K562 (cell line): Measurements from ENCODE around the gene ELFN2. TPM values are rescaled to one million over a fixed set of nuclear protein-coding genes. Genes with fewer than 3 reads are reported as not detected.
A peak's percentile ranks its signal among the peaks of the same experiment; 100 is the strongest.

Source experiments
- ATAC-seq: fragments of 200-7000 bp; cut with Tn5 transposase; 3 replicates; pipeline ENCODE4 v1.9.1; 2020; ENCODE audit warnings: moderate library complexity
- BruUV-seq: library from RNA; stranded (reverse); fragments of 400-500 nt; replicated peaks from 2 replicates; lab custom pipeline; 2021; lab: Mats Ljungman, UMichigan
- CTCF ChIA-PET: fragments of 300-600 bp; formaldehyde crosslinking; extraction: SDS; loops from one replicate; lab custom pipeline; 2021; ENCODE audit warnings: low intra/inter-chr PET ratio; lab: Yijun Ruan, JAX
- POLR2A ChIA-PET: fragments of 300-600, 350-650 bp; sonication (Branson Sonifier 250); formaldehyde crosslinking; extraction: SDS; loops from one replicate; lab custom pipeline; 2021; ENCODE audit warnings: antibody characterized with exemption, inconsistent platforms; lab: Yijun Ruan, JAX
- DNase-seq, 4 experiments: peaks; one replicate each; pipeline versions ENCODE4 v3.0.0 to v3.0.0-alpha.2; 2011 to 2018; ENCODE audit warnings: low spot score in 3 of 4, mixed read lengths in 3 of 4; ENCODE audit errors: extremely low read depth in 1 of 4
- FAIRE-seq: peaks from 2 replicates; lab custom pipeline; 2011; peaks lifted over from hg19 to GRCh38; lab: Jason Lieb, UNC
- H2AFZ ChIP-seq: 2 replicates; pipeline ENCODE4 v1.6.0; 2011; ENCODE audit warnings: low read depth, low read length, control low read depth, inconsistent platforms
- H3K27ac ChIP-seq: fragments of 200-600 bp; 3 replicates; pipeline ENCODE4 v1.8.0; 2011; ENCODE audit warnings: low read depth, mild to moderate bottlenecking, control low read depth, inconsistent platforms, low read length, moderate library complexity, mixed read lengths; ENCODE audit errors: extremely low read depth
- H3K27me3 ChIP-seq, 2 experiments: fragments of 300-600 bp in 1 of 2; 2 replicates in 1 of 2; 3 replicates in 1 of 2; pipeline versions ENCODE4 v1.6.0 to v1.8.0; 2011; ENCODE audit warnings: inconsistent platforms in 2 of 2, low read length in 2 of 2, mild to moderate bottlenecking in 1 of 2, mixed read lengths in 1 of 2, moderate library complexity in 1 of 2; ENCODE audit not compliant: control insufficient read depth in 2 of 2, insufficient read depth in 2 of 2
- H3K36me3 ChIP-seq: fragments of 300-600 bp; 3 replicates; pipeline ENCODE4 v1.8.0; 2011; ENCODE audit warnings: mild to moderate bottlenecking, low read length, inconsistent platforms; ENCODE audit not compliant: control insufficient read depth, insufficient read depth
- H3K4me1 ChIP-seq, 2 experiments: fragments of 200-600 bp in 1 of 2; replicated peaks in 1 of 2; 2 replicates in 1 of 2; 3 replicates in 1 of 2; pipeline versions ENCODE4 v1.5.1 to v1.8.0; 2011; ENCODE audit warnings: inconsistent platforms in 2 of 2, low read length in 2 of 2, mild to moderate bottlenecking in 1 of 2, mixed read lengths in 1 of 2, moderate library complexity in 1 of 2; ENCODE audit not compliant: control insufficient read depth in 2 of 2, insufficient read depth in 2 of 2
- H3K4me2 ChIP-seq: 2 replicates; pipeline ENCODE4 v1.6.1; 2011; ENCODE audit warnings: low read length, control low read depth, inconsistent platforms, mixed read lengths; ENCODE audit not compliant: insufficient read depth
- H3K4me3 ChIP-seq: fragments of 200-600 bp; sonication (generic), shearing (Covaris generic); 2 replicates; pipeline ENCODE4 v1.5.1; 2016; ENCODE audit warnings: control low read depth, inconsistent platforms
- H3K79me2 ChIP-seq: fragments of 200-600 bp; 3 replicates; pipeline ENCODE4 v1.8.0; 2011; ENCODE audit warnings: low read length, inconsistent platforms; ENCODE audit not compliant: control insufficient read depth, insufficient read depth
- H3K9ac ChIP-seq, 2 experiments: 2 replicates each; pipeline versions ENCODE4 v1.6.0 to v1.6.1; 2011; ENCODE audit warnings: low read depth in 2 of 2, low read length in 2 of 2, control low read depth in 1 of 2, inconsistent platforms in 1 of 2, mild to moderate bottlenecking in 1 of 2, mixed read lengths in 1 of 2; ENCODE audit not compliant: insufficient read depth in 1 of 2
- H3K9me1 ChIP-seq: one replicate; pipeline ENCODE4 v1.6.0; 2011; ENCODE audit warnings: inconsistent platforms, mild to moderate bottlenecking, low read length, moderate library complexity; ENCODE audit not compliant: control insufficient read depth, insufficient read depth
- H3K9me3 ChIP-seq: replicated peaks from 2 replicates; pipeline ENCODE4 v1.5.1; 2011; ENCODE audit warnings: low read depth, low read length, inconsistent platforms; ENCODE audit not compliant: control insufficient read depth, insufficient read depth
- H4K20me1 ChIP-seq: replicated peaks from 2 replicates; pipeline ENCODE4 v1.6.1; 2011; ENCODE audit warnings: low read length, inconsistent platforms, mixed read lengths; ENCODE audit not compliant: control insufficient read depth, insufficient read depth
- CBFA2T3 ChIP-seq: fragments of 450-650 bp; IDR thresholded peaks from 2 replicates; pipeline ENCODE4 v1.6.1; 2017
- FOXM1 ChIP-seq, 2 experiments: fragments of 450-650 bp in 1 of 2; sonication (generic) in 1 of 2; formaldehyde crosslinking in 1 of 2; IDR thresholded peaks; 2 replicates each; pipeline versions ENCODE4 v1.6.1 to v1.9.0; 2017 to 2022; ENCODE audit warnings: low read depth in 2 of 2, mild to moderate bottlenecking in 2 of 2, missing genetic modification reagents in 1 of 2, moderate library complexity in 1 of 2
- RERE ChIP-seq: sonication (generic); formaldehyde crosslinking; IDR thresholded peaks from 2 replicates; pipeline ENCODE4 v1.8.0; 2023; ENCODE audit warnings: missing genetic modification reagents, mild to moderate bottlenecking, borderline replicate concordance
- REST ChIP-seq, 2 experiments: fragments of 450-650 bp; formaldehyde crosslinking in 1 of 2; IDR thresholded peaks; 2 replicates each; pipeline versions ENCODE4 v1.4.0 to v1.6.1; 2014 to 2020; ENCODE audit warnings: mild to moderate bottlenecking in 2 of 2, borderline replicate concordance in 1 of 2, low read depth in 1 of 2
- SMC3 ChIP-seq: conservative IDR thresholded peaks from 2 replicates; pipeline ENCODE4 v1.6.1; 2011; ENCODE audit warnings: low read depth, low read length, improper control_type of control experiment; ENCODE audit not compliant: insufficient read depth
- ZSCAN29 ChIP-seq: fragments of 450-650 bp; IDR thresholded peaks from 2 replicates; pipeline ENCODE4 v1.6.1; 2017
- WGBS: fragments of 100-300 bp; shearing (Covaris generic); methylation state at CpG from one replicate; pipeline ENCODE4 v1.1.6; 2016; ENCODE audit warnings: low coverage, mixed read lengths; ENCODE audit not compliant: insufficient coverage; ENCODE audit errors: missing lambda C conversion rate; 5-methylcytosine and 5-hydroxymethylcytosine counted together
- in situ Hi-C: fragments of 300-500 bp; cut with MboI; formaldehyde crosslinking; loops from 4 replicates; pipeline ENCODE4 v1.15.0; 2018; ENCODE audit warnings: inconsistent platforms, mixed read lengths
- intact Hi-C: fragments of 100-400 bp; cut with micrococcal nuclease; formaldehyde crosslinking; loops from 2 replicates; pipeline ENCODE4 v1.14.2; 2022
- polyA plus RNA-seq, 8 experiments: library from polyadenylated mRNA; depleted of rRNA in 4 of 8; stranded (reverse) in 5 of 8; unstranded in 3 of 8; fragments of >200 nt; fragmentation: Nextera tagmentation in 2 of 8; fragmentation: Illumina TruSeq in 1 of 8; extraction: Ambion mirVana in 2 of 8; extraction: Trizol in 1 of 8; gene quantifications; 2 replicates each; pipeline versions ENCODE4 v1.2.1 to v1.2.3, GENCODE V29; 2011 to 2014; ENCODE audit warnings: inconsistent platforms in 1 of 8, missing spikeins in 1 of 8
- total RNA-seq, 7 experiments: library from RNA; depleted of rRNA in 6 of 7; stranded (reverse); fragments of >200 nt in 6 of 7; fragmentation: Illumina TruSeq in 2 of 7; extraction: Trizol in 2 of 7; gene quantifications; 2 replicates each; pipeline versions ENCODE4 v1.2.1 to v1.2.3, GENCODE V29; 2011 to 2021; ENCODE audit warnings: low replicate concordance in 1 of 7

The ELFN2 gene
- total and polyA plus RNA-seq, 9 of the 15 experiments (the other 6 are each of a cell fraction or from before 2014, with no cell fraction given), result not detected

- Histone ChIP-seq H3K9me1 (no peaks in the 10 kb centered on the region), H3K27ac (no peak overlapping the region), H3K4me3 (no peak overlapping the region), H3K27me3 (peaks cover 16 to 61% of the 10 kb centered on the region in 2 experiments; a peak in 4 of 5 replicates), H3K9ac (0 out of 4 replicates have a peak overlapping the region, but pooled peaks of 1 of the 2 experiments have one; percentile 17), H3K4me2 (no peak overlapping the region), H2AFZ (no peak overlapping the region), H3K9me3 (no peaks in the 10 kb centered on the region), H3K4me1 (peaks cover 0 to 35% of the 10 kb centered on the region in 2 experiments; a peak in 3 of 5 replicates), H4K20me1 (no peaks in the 10 kb centered on the region; the same call in 1 of the 2 replicates), H3K36me3 (no peaks in the 10 kb centered on the region), H3K79me2 (no peaks in the 10 kb centered on the region)
- in situ Hi-C loops, result no loop called here
- FAIRE-seq (peak; percentile 48), DNase-seq (peak; percentile 65 to 87 (median 77)), ATAC-seq (peak; percentile 86)
- intact Hi-C loops, result no loop called here
- ChIA-PET POLR2A (no interaction called here), CTCF (no interaction called here)
- WGBS, result 0% methylated on average over 5 of the region's 8 CpGs
- no TSS peak for BruUV-seq
- TF ChIP-seq ZSCAN29 (no peak), FOXM1 (IDR thresholded peaks at IDR 0.05; ENCODE audit: low read depth) (no peak), FOXM1 (CRISPR knock-in tag; IDR thresholded peaks at IDR 0.05; ENCODE audit: low read depth) (no peak), REST (IDR thresholded peaks at IDR 0.05; ENCODE audit: borderline replicate concordance) (no peak), REST (CRISPR knock-in tag; IDR thresholded peaks at IDR 0.05; ENCODE audit: low read depth) (no peak), CBFA2T3 (peak; percentile 63), RERE (CRISPR knock-in tag) (no peak), SMC3 (no peak)
Measured at GRCh38 chr22:37336579-37336978, 90.7 kb downstream of the ELFN2 start.
